Esophagus muscularis mucosa (tissue), 3 donors: ENCODE data around the gene KRT6A.

Experiments
- CTCF ChIP-seq, 3 experiments: fragments of 200-600 bp in 2 of 3; fragments of 450-650 bp in 1 of 3; sonication (generic) in 2 of 3; IDR thresholded peaks; one replicate each; pipeline ENCODE4 v1.5.1; 2017 to 2019; ENCODE audit warnings: antibody characterized with exemption in 3 of 3, mild to moderate bottlenecking in 2 of 3, moderate library complexity in 1 of 3
- POLR2A ChIP-seq: fragments of 450-650 bp; IDR thresholded peaks from one replicate; pipeline ENCODE4 v1.6.1; 2017; ENCODE audit warnings: antibody characterized with exemption, moderate library complexity, mild to moderate bottlenecking, low read depth
- POLR2AphosphoS5 ChIP-seq, 2 donors: sonication (generic); formaldehyde crosslinking; IDR thresholded peaks; one replicate each; pipeline ENCODE4 v1.6.1; 2017; ENCODE audit warnings: antibody characterized with exemption in 2 of 2

- TF ChIP-seq CTCF (IDR thresholded peaks at IDR 0.05) = no peak
- TF ChIP-seq POLR2AphosphoS5 (IDR thresholded peaks at IDR 0.05) = no peak
- TF ChIP-seq POLR2A = no peak
Measured at GRCh38 chr12:52501490-52501889, 8.4 kb upstream of the KRT6A start.
